HS-27A (cell line): ENCODE results near the gene TUBA1C.
"Not testable (repeated sequence)": the region's sequence is repeated elsewhere in the genome, so short reads cannot be mapped to it uniquely, and the experiment has no call there.

Source experiments
- DNase-seq: peaks from one replicate; pipeline ENCODE4 v3.0.0-alpha.2; 2012; ENCODE audit warnings: low read depth, missing footprints

Gene TUBA1C

DNA sequence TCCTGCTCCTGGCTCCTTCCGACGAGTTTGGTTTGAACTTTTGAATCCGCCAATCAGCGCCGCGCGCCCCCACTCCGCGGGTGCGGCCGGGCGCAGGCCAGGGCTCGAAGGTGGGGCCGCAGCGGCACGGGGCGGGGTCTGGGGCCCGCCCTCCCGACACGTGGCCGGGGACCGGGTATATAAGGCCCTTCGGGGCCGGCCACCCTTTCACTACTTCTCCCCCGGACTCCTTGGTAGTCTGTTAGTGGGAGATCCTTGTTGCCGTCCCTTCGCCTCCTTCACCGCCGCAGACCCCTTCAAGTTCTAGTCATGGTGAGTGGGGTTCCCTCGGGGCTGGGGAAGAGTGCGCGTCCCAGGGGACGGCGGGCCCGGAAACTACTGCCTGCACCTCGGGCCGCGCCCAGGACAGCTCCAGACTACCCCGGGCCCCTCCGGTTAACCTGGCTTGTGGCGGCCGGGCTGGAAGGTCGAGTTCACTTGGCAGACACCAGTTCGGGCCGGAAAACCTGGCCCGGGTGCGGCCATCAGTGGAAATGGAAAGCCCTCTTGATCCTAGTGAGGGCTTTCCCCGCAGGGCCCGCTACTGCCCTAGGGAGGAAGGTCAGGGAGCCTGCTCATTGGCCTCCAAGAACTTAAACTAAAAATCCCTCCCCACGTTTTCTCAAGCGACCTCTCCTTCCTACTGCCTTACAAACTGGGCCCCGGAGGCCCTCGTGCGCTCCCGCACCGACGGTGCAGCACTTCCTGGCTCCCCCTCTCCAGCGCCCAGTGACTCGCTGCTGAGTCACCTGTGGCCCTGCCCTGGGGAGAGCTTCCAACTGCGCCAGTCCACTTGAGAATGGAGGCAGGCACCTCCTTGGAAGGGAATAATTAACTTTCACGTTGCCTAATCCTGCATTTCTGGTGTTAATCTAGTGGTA lies at the start of gene TUBA1C:
Gene TUBA1C, plus strand, starts transcription at position 210 of the 920 bp plus-strand sequence. Its CDS starts 100 bp downstream, at position 310.
- DNase-seq: peak; percentile 85

DNA sequence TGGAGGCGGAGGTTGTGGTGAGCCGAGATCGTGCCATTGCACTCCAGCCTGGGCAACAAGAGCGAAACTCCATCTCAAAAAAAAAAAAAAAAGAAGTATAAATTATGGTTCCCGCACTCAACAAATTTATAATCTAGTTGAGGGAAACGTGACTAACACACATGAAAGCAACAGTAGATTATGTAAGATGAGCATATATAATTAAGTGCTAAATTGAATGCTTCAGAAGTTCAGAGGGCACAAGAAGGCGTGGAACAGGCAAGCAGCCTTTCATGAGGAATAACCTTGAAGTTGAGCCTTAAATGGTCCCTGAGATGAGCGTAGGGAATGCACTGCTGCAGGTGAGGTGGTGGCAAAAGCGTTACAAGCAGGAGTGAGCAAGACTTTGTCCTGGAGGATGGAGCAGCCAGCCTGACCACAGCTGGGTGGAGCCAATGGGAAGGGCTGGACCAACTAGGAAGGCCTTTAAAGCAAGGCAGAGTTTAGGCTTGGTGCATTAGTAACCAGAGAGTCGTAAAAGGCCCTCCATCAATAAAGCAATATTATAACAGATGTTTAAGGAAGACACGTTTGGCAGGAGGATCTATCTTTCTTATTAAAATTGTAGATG lies 45.4 kb upstream of the TUBA1C start:
- DNase-seq: no peak

GRCh38 chr12:49220972-49221371 lies 43.9 kb upstream of the TUBA1C start:
- DNase-seq: no peak

GRCh38 chr12:49223122-49223521 lies 41.8 kb upstream of the TUBA1C start:
- no peak for DNase-seq

- DNase-seq: no peak
Measured at GRCh38 chr12:49223590-49224369, 41.1 kb upstream of the TUBA1C start.

GRCh38 chr12:49225576-49226166 lies 39.2 kb upstream of the TUBA1C start:
- no peak for DNase-seq

GRCh38 chr12:49227713-49228112 lies 37.2 kb upstream of the TUBA1C start:
- DNase-seq: no peak

GRCh38 chr12:49228653-49229052 lies 36.2 kb upstream of the TUBA1C start:
- no peak for DNase-seq

GRCh38 chr12:49230176-49230804 lies 34.6 kb upstream of the TUBA1C start:
- DNase-seq: no peak

GRCh38 chr12:49230805-49231194 lies 34.1 kb upstream of the TUBA1C start:
- no peak for DNase-seq

DNA sequence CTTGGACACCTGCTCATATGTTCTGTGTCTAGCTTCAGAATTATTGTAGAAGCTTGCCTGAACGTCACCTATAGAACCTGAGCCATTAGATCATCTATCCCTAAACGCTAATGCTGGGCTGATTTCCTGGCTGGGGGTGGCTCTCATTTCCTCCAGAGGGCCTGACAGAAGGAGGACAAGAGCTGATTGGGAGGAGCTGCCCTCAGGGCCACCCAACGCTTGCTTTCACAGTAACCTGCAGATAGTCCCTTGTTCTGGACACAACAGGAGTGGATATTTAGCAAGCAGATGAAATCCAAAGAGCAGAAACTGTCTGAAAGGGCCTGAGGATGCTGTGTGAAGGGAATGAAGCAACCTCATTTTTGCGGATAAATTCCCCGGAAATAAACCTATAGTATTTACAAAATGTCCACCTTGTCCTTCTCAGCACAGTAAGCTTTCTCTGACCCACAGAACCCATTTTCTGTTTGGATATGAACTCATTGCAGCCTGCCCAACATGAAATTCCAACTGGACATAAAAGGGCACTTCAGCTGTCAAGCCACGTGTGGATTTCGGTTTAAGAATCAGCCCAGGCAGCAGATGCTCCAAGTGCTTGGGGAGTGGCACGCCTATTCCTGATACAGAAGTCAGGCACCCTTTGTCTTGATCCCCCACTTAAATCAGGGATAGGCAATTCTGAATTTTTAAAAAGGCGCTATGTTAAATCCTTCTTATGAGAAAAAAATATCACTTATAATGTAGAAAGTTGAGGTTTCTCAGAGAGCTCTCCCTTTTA lies 32.8 kb upstream of the TUBA1C start:
- no peak for DNase-seq

- no peak for DNase-seq
Measured at GRCh38 chr12:49232940-49233841, 31.7 kb upstream of the TUBA1C start.

- no peak for DNase-seq
Measured at GRCh38 chr12:49233842-49234526, 30.9 kb upstream of the TUBA1C start.

DNA sequence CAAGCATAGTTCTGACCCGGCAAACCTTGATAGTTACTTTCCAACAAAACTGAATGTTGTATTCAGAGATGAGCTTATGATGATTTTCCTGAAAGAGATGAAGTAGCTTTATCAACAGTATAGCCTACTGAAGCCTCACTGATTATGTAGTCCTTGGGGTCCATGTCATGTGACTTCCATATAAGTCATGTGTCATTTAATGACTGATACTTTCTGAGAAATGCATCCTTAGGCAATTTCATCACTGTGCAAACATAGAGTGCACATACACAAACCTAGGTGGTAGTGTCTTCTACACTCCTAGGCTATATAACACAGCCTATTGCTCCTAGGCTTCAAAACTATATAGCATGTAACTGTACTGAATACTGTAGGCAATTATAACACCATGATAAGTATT lies 28.5 kb upstream of the TUBA1C start:
- no peak for DNase-seq

DNA sequence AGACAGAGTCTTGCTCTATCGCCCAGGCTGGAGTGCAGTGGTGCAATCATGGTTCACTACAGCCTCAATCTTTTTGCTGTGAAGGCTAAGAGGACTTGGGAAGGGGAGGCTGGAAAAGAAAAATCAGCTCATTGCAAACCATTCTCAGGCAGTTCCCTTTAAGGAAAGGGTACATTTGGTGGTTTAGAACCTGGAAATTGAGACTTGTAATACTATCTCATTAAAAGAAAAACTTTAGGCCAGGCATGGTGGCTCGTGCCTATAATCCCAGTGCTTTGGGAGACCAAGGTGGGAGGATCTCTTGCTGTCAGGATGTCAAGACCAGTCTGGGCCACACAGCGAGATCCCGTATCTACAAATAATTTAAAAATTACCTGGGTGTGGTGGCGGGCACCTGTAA lies 21.3 kb upstream of the TUBA1C start:
- DNase-seq: no peak

DNA sequence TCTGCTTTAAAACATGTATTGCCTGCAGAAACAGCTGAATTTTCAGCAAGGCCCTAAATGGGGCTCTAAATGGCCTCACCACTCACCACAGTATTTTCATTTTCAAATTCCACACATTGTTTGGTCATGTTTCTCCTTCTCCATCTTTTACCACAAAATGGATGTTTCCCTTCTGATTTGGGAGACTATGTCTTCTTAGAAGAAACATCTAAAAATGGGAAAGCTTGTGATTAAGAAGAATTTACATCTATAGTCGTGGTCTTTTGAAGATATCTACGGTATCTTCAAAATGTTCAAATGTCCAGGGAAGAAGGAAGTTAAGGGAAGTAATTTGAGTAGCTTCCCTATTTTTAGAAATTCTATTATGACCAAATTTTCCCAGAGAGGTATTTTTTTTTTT lies 20.7 kb upstream of the TUBA1C start:
- DNase-seq: no peak

DNA sequence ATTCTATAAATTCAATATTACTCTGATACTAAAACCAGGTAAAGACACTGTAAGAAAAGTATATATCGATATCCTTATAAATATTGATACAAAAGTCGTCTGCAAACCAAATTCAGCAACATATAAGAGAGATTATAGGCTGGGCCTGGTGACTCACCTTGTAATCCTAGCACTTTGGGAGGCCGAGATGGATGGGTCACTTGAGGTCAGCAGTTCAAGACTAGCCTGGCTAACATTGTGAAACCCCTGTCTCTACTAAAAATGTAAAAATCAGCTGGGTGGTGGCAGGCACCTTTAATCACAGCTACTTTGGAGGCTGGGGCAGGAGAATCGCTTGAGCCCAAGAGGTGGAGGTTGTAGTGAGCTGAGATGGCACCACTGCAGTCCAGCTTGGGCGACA lies 13.5 kb upstream of the TUBA1C start:
- no peak for DNase-seq

DNA sequence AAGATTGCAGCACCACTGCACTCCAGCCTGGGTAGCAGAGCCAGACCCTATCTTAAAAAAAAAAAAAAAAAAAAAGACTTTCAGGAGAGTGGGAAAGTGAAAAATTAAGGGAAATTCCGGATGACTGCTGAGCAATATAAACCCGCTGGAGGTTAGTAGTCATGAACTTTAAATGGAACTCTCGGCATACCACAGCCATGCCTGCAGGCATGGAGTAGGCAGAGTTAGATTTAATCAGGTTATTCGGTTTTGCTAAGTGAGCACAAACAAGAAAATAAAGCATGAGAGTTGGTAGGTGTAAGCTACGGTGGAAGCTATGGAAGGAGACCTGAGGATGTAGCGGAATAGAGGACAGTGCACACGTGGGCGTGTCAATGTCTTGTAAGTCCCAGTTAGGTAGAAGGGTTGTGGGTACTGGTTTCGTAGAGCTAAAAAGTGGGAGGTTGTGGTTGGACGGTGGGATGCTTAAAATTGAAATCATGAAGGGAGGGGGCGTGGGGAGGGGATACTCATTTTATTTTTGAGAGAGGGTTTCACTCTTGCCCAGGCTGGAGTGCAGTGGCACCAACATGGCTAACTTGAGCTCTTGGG lies 11.8 kb upstream of the TUBA1C start:
- DNase-seq: no peak

- DNase-seq: not testable (repeated sequence)
Measured at GRCh38 chr12:49255456-49255855, 9.4 kb upstream of the TUBA1C start.
